HUES64 (cell line): ENCODE data around the gene PRADC1.

Experiments
- H3K27ac ChIP-seq: 2 replicates; pipeline ENCODE4 v1.7.0; 2013; ENCODE audit warnings: low read depth, low read length, inconsistent platforms
- H3K27me3 ChIP-seq: 2 replicates; pipeline ENCODE4 v1.6.1; 2013; ENCODE audit warnings: mild to moderate bottlenecking, low read length; ENCODE audit not compliant: insufficient read depth
- H3K36me3 ChIP-seq: 2 replicates; pipeline ENCODE4 v1.6.1; 2013; ENCODE audit warnings: mild to moderate bottlenecking, low read length; ENCODE audit not compliant: insufficient read depth
- H3K4me1 ChIP-seq: 2 replicates; pipeline ENCODE4 v1.6.1; 2013; ENCODE audit warnings: mild to moderate bottlenecking, low read length, moderate library complexity; ENCODE audit not compliant: insufficient read depth
- H3K4me3 ChIP-seq: 2 replicates; pipeline ENCODE4 v1.5.1; 2013; ENCODE audit warnings: mild to moderate bottlenecking, low read length, moderate library complexity
- H3K9ac ChIP-seq: 2 replicates; pipeline ENCODE4 v1.6.1; 2013; ENCODE audit warnings: mild to moderate bottlenecking, low read depth, low read length
- H3K9me3 ChIP-seq: 2 replicates; pipeline ENCODE4 v1.6.1; 2013; ENCODE audit warnings: low read depth, low read length; ENCODE audit not compliant: insufficient read depth
- WGBS: fragments of 150-250, 120-280 bp; methylation state at CpG from one replicate; pipeline ENCODE4 v1.1.7; 2013; ENCODE audit warnings: missing lambda C conversion rate; 5-methylcytosine and 5-hydroxymethylcytosine counted together

PRADC1 gene

GRCh38 chr2:73233932-73234832, 1.1 kb upstream of the PRADC1 start, which contains the start of gene CCT7:
Gene CCT7 (plus strand): TSS chr2:73234308. CDS start chr2:73234379, 71 bp downstream.
- peak within 1 kb of the TSS; percentile 98 for H3K4me3 ChIP-seq
- WGBS = under 1% methylated on average over 69 of the region's 69 CpGs
- no peaks in the 10 kb centered on the region for H3K9me3 ChIP-seq
- peak within 1 kb of the TSS; percentile 92 for H3K27ac ChIP-seq
- H3K9ac ChIP-seq = peak within 1 kb of the TSS; percentile 98
- H3K4me1 ChIP-seq = peaks cover 23% of the 10 kb centered on the region
- H3K27me3 ChIP-seq = no peaks in the 10 kb centered on the region
- H3K36me3 ChIP-seq = peaks cover 20% of the 10 kb centered on the region

- Histone ChIP-seq H3K9ac (no peak overlapping the region), H3K9me3 (no peaks in the 10 kb centered on the region), H3K4me1 (peaks cover 9% of the 10 kb centered on the region), H3K36me3 (peaks cover 11% of the 10 kb centered on the region; the same call in 1 of the 2 replicates), H3K4me3 (peak overlapping the region; percentile 98), H3K27ac (no peak overlapping the region), H3K27me3 (no peaks in the 10 kb centered on the region)
- 6% methylated on average over 28 of the region's 37 CpGs for WGBS
These were observed 461 bp downstream of the PRADC1 start for GRCh38 chr2:73232403-73233153.

GRCh38 chr2:73228631-73229030, 4.4 kb downstream of the PRADC1 start:
- 91% methylated on average over 14 of the region's 14 CpGs for WGBS
- H3K4me1 ChIP-seq = no peaks in the 10 kb centered on the region

GRCh38 chr2:73227086-73227485, 6.0 kb downstream of the PRADC1 start:
- Histone ChIP-seq H3K27me3 (no peaks in the 10 kb centered on the region), H3K4me1 (no peaks in the 10 kb centered on the region), H3K27ac (no peak overlapping the region), H3K9me3 (no peaks in the 10 kb centered on the region), H3K4me3 (no peak overlapping the region), H3K9ac (no peak overlapping the region), H3K36me3 (peaks cover 40% of the 10 kb centered on the region)
- 61% methylated on average over 2 of the region's 3 CpGs for WGBS

More at GRCh38 chr2:73228631-73229030, 4.4 kb downstream of the PRADC1 start:
- H3K4me3 ChIP-seq = no peak overlapping the region
- H3K9me3 ChIP-seq = no peaks in the 10 kb centered on the region
- peaks cover 24% of the 10 kb centered on the region for H3K36me3 ChIP-seq
- H3K27me3 ChIP-seq = no peaks in the 10 kb centered on the region
- no peak overlapping the region for H3K27ac ChIP-seq
- no peak overlapping the region for H3K9ac ChIP-seq

GRCh38 chr2:73225513-73226360, 7.3 kb downstream of the PRADC1 start:
- H3K9ac ChIP-seq = no peak overlapping the region
- H3K27ac ChIP-seq = no peak overlapping the region
- no peaks in the 10 kb centered on the region for H3K4me1 ChIP-seq
- WGBS = 92% methylated on average over 6 of the region's 9 CpGs
- H3K36me3 ChIP-seq = peaks cover 53% of the 10 kb centered on the region
- no peak overlapping the region for H3K4me3 ChIP-seq
- no peaks in the 10 kb centered on the region for H3K27me3 ChIP-seq
- no peaks in the 10 kb centered on the region for H3K9me3 ChIP-seq

- Histone ChIP-seq H3K9me3 (no peaks in the 10 kb centered on the region), H3K36me3 (peaks cover 70% of the 10 kb centered on the region), H3K4me1 (no peaks in the 10 kb centered on the region), H3K27ac (no peak overlapping the region), H3K27me3 (no peaks in the 10 kb centered on the region), H3K9ac (no peak overlapping the region), H3K4me3 (no peak overlapping the region)
- WGBS = 87% methylated on average over 4 of the region's 4 CpGs
These were observed 9.2 kb downstream of the PRADC1 start for GRCh38 chr2:73223821-73224220.

GRCh38 chr2:73218298-73218697, 14.7 kb downstream of the PRADC1 start:
- no peak overlapping the region for H3K9ac ChIP-seq
- no peaks in the 10 kb centered on the region for H3K9me3 ChIP-seq
- H3K4me3 ChIP-seq = no peak overlapping the region
- H3K36me3 ChIP-seq = peaks cover 42% of the 10 kb centered on the region
- H3K27ac ChIP-seq = no peak overlapping the region
- H3K4me1 ChIP-seq = peaks cover 8% of the 10 kb centered on the region; the same call in 1 of the 2 replicates
- H3K27me3 ChIP-seq = no peaks in the 10 kb centered on the region

- Histone ChIP-seq H3K9ac (no peak overlapping the region), H3K27ac (no peak overlapping the region), H3K27me3 (no peaks in the 10 kb centered on the region), H3K4me1 (peaks cover 9% of the 10 kb centered on the region; the same call in 1 of the 2 replicates), H3K4me3 (no peak overlapping the region), H3K36me3 (peaks cover 37% of the 10 kb centered on the region), H3K9me3 (no peaks in the 10 kb centered on the region)
- 82% methylated on average over 2 of the region's 2 CpGs for WGBS
These were observed 15.2 kb downstream of the PRADC1 start for GRCh38 chr2:73217826-73218225.

- H3K4me1 ChIP-seq = peaks cover 11% of the 10 kb centered on the region; the same call in 1 of the 2 replicates
- no peaks in the 10 kb centered on the region for H3K9me3 ChIP-seq
- H3K36me3 ChIP-seq = peaks cover 31% of the 10 kb centered on the region
- 93% methylated on average over 5 of the region's 5 CpGs for WGBS
- H3K27ac ChIP-seq = no peak overlapping the region
- no peaks in the 10 kb centered on the region for H3K27me3 ChIP-seq
- no peak overlapping the region for H3K4me3 ChIP-seq
- no peak overlapping the region for H3K9ac ChIP-seq
These were observed 15.9 kb downstream of the PRADC1 start for GRCh38 chr2:73217160-73217559.

GRCh38 chr2:73215254-73215653, 17.8 kb downstream of the PRADC1 start:
- Histone ChIP-seq H3K9me3 (no peaks in the 10 kb centered on the region), H3K36me3 (peaks cover 12% of the 10 kb centered on the region), H3K27me3 (no peaks in the 10 kb centered on the region), H3K4me3 (peak overlapping the region; percentile 86), H3K4me1 (peaks cover 11% of the 10 kb centered on the region; the same call in 1 of the 2 replicates), H3K27ac (no peak overlapping the region), H3K9ac (no peak overlapping the region)
- 86% methylated on average over 4 of the region's 4 CpGs for WGBS
